Gastroesophageal sphincter (tissue), 3 donors: ENCODE measurements around the gene NEK6.

Experiments
- CTCF ChIP-seq, 4 experiments: fragments of 200-600 bp in 2 of 4; fragments of 450-650 bp in 2 of 4; sonication (generic) in 1 of 4; IDR thresholded peaks; one replicate each; pipeline ENCODE4 v1.5.1; 2017 to 2019; ENCODE audit warnings: antibody characterized with exemption in 4 of 4, mild to moderate bottlenecking in 2 of 4, moderate library complexity in 2 of 4
- EP300 ChIP-seq: sonication (generic); formaldehyde crosslinking; IDR thresholded peaks from one replicate; pipeline ENCODE4 v1.6.1; 2017; ENCODE audit warnings: antibody characterized with exemption, mild to moderate bottlenecking
- POLR2A ChIP-seq, 2 donors: fragments of 450-650 bp; IDR thresholded peaks; one replicate each; pipeline ENCODE4 v1.6.1; 2017; ENCODE audit warnings: antibody characterized with exemption in 2 of 2, mild to moderate bottlenecking in 2 of 2, moderate library complexity in 1 of 2

- TF ChIP-seq CTCF (IDR thresholded peaks at IDR 0.05) = no peak
- TF ChIP-seq EP300 = no peak
- no peak for TF ChIP-seq POLR2A (IDR thresholded peaks at IDR 0.05)
Observed at GRCh38 chr9:124346347-124347163, 88.8 kb downstream of the NEK6 start.
